HG02870 (cell line): ENCODE data around the gene RBL2.
"Not testable (repeated sequence)": the region's sequence is repeated elsewhere in the genome, so short reads cannot be mapped to it uniquely, and the experiment has no call there.

Source experiments
- ATAC-seq: cut with Tn5 transposase; IDR thresholded peaks from one replicate; pipeline ENCODE4 v1.9.1; 2021; ENCODE audit warnings: mild to moderate bottlenecking, moderate library complexity; ENCODE audit not compliant: unreplicated experiment

RBL2 gene

GRCh38 chr16:53434377-53435065 is at the start of gene RBL2:
RBL2 (plus strand) TSS chr16:53434471; CDS start chr16:53434557, 86 bp downstream.
- ATAC-seq: peak; percentile 64

- ATAC-seq: not testable (repeated sequence)
These were observed 49.7 kb upstream of the RBL2 start for GRCh38 chr16:53384610-53385009.

GRCh38 chr16:53404959-53405358 is 29.3 kb upstream of the RBL2 start:
- ATAC-seq: no peak

GRCh38 chr16:53412549-53412948 is 21.7 kb upstream of the RBL2 start:
- ATAC-seq: no peak

GRCh38 chr16:53413864-53414263 is 20.4 kb upstream of the RBL2 start:
- no peak for ATAC-seq

- ATAC-seq: no peak
These were observed 19.9 kb upstream of the RBL2 start for GRCh38 chr16:53414381-53414780.

GRCh38 chr16:53415504-53415903 is 18.8 kb upstream of the RBL2 start:
- ATAC-seq: no peak

GRCh38 chr16:53417011-53417410 is 17.3 kb upstream of the RBL2 start:
- ATAC-seq: no peak

GRCh38 chr16:53417976-53418375 is 16.3 kb upstream of the RBL2 start:
- no peak for ATAC-seq

GRCh38 chr16:53419383-53419709 is 14.9 kb upstream of the RBL2 start:
- ATAC-seq: not testable (repeated sequence)

- no peak for ATAC-seq
These were observed 13.0 kb upstream of the RBL2 start for GRCh38 chr16:53421248-53421647.

- not testable (repeated sequence) for ATAC-seq
These were observed 10.3 kb upstream of the RBL2 start for GRCh38 chr16:53423968-53424367.

- no peak for ATAC-seq
These were observed 5.6 kb upstream of the RBL2 start for GRCh38 chr16:53428681-53429080.

- no peak for ATAC-seq
These were observed 4.9 kb upstream of the RBL2 start for GRCh38 chr16:53429221-53429943.

- no peak for ATAC-seq
These were observed 3.9 kb upstream of the RBL2 start for GRCh38 chr16:53430363-53430762.

GRCh38 chr16:53433509-53433908 is 762 bp upstream of the RBL2 start:
- ATAC-seq: no peak

- ATAC-seq: no peak
These were observed 318 bp upstream of the RBL2 start for GRCh38 chr16:53433930-53434376.

GRCh38 chr16:53435066-53435688 is 906 bp downstream of the RBL2 start:
- ATAC-seq: peak; percentile 84

GRCh38 chr16:53440125-53440524 is 5.9 kb downstream of the RBL2 start:
- no peak for ATAC-seq

GRCh38 chr16:53445534-53445933 is 11.3 kb downstream of the RBL2 start:
- ATAC-seq: no peak

GRCh38 chr16:53446090-53446489 is 11.8 kb downstream of the RBL2 start:
- no peak for ATAC-seq
